Thyroid gland (tissue), 4 donors: ENCODE measurements around the gene PLXNB2.

Source experiments
- POLR2A ChIP-seq, 2 donors: fragments of 450-650 bp; IDR thresholded peaks; one replicate each; pipeline ENCODE4 v1.6.1; 2017; ENCODE audit warnings: antibody characterized with exemption in 2 of 2, mild to moderate bottlenecking in 2 of 2, moderate library complexity in 1 of 2
- TF ChIP-seq, protein P1 (sequence below), 6 experiments: fragments of 200-600 bp in 3 of 6; fragments of 450-650 bp in 3 of 6; sonication (generic) in 3 of 6; IDR thresholded peaks; one replicate each; pipeline ENCODE4 v1.5.1; 2016 to 2019; ENCODE audit warnings: antibody characterized with exemption in 6 of 6, mild to moderate bottlenecking in 2 of 6, inconsistent platforms in 1 of 6, moderate library complexity in 1 of 6

- TF ChIP-seq, protein P1, sequence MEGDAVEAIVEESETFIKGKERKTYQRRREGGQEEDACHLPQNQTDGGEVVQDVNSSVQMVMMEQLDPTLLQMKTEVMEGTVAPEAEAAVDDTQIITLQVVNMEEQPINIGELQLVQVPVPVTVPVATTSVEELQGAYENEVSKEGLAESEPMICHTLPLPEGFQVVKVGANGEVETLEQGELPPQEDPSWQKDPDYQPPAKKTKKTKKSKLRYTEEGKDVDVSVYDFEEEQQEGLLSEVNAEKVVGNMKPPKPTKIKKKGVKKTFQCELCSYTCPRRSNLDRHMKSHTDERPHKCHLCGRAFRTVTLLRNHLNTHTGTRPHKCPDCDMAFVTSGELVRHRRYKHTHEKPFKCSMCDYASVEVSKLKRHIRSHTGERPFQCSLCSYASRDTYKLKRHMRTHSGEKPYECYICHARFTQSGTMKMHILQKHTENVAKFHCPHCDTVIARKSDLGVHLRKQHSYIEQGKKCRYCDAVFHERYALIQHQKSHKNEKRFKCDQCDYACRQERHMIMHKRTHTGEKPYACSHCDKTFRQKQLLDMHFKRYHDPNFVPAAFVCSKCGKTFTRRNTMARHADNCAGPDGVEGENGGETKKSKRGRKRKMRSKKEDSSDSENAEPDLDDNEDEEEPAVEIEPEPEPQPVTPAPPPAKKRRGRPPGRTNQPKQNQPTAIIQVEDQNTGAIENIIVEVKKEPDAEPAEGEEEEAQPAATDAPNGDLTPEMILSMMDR (IDR thresholded peaks at IDR 0.05) = no peak
- no peak for TF ChIP-seq POLR2A (IDR thresholded peaks at IDR 0.05)
Observed at GRCh38 chr22:50256258-50256862, 51.1 kb downstream of the PLXNB2 start.
